Measurements from ENCODE around the gene NRCAM.
A peak's percentile ranks its signal among the peaks of the same experiment; 100 is the strongest.

The NRCAM gene

DNA sequence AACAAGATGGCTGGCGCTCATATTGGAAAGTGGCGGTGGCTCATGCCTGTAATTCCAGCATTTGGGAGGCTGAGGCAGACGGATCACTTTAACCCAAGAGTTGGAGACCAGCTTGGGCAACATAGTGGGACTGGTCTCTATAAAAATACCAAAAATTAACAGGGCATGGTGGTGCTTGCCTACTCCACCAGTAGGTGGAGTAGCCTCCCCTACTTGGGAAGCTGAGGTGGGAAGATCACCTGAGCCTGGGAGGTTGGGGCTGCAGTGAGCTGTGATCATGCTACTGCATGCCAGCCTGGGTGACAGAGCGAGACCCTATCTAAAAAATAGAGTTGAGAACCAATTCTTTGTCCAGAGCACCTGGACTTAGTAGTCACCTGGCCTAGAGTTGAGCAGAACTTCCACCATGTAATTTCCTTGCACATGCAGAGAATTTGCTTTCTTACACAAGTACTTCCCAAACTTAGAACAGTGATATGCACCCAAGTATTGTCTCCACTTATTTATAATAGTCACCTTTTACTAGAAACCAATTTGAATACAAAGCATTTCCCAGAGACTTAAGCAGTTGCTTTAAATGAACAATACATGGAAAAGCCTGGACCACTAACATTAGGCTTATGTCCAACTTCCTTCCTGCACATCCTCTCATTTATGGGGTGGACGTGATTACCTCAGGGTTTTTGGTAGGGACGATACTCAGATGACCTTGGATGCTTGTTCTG is 342.0 kb downstream of the NRCAM start:
- DNase-seq, result peak; percentile 62

DNA sequence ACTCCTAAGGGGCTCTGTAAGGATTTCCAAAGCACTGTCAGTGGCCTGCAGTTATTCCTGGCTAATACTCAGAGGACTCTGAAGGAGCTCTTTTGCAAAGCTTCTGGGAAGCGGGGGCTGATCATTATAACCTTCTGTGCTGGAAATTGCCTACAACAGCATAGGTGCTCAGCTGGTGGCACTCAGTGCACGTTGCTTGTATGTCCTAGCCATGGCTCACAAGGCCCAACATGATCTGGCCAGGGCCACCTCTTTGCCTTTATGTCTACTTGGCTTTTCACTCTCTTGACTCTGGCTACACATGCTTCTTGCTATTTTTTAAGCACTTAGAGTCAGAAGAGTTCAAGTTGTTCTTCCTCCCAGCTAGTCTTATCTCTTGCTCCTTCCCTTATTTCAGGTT is 343.6 kb downstream of the NRCAM start:
- DNase-seq, result no peak

DNA sequence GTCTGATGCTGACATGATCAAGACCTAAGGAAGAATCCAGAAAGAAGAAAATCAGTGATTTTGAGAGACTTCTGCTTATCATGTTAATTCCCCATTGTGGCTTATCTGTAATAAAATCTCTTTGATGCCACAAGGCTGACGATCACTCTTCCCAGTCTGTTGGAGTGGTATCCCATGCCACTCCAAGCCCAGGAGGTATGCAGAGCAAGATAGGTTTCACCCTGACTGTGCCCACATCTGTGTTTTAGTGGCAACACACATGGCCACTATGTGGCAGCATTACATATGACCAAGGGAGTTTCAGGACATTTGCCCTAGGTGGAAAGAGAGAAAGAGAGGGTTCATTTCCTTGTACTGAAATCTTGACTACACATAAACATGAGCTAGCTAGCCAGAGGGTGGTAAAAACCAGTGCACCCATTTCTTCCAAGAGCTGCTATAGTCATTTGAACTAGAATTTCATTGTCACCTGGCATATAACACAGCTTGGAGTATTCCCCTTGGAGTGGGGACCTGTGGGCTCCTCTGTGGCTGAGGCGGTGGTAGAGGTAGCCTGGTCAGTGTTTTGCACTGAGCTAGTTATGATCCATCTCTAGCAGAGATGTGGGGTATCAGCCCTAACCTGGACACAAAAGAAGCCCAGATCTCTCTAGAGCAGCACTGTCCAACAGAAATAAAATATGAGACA is 346.9 kb downstream of the NRCAM start:
- peak; percentile 24 for DNase-seq

DNA sequence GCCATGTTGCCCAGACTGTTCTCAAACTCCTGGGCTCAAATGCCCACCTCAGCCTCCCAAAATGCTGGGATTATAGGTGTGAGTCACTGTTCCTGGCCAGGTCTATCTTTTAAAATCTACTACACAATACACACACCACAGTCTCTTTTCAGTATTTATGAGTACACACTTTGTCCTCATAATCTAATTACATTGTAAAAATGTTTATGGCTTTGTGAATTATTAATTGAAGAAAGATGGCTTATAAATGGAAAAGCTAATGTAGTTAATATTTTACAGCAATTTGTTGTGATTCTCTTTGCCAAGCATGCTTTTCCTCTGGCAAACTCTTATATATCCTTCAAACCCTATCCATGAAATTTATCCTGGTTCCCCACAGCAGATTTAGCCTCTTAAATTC is 348.1 kb downstream of the NRCAM start:
- no peak for DNase-seq

DNA sequence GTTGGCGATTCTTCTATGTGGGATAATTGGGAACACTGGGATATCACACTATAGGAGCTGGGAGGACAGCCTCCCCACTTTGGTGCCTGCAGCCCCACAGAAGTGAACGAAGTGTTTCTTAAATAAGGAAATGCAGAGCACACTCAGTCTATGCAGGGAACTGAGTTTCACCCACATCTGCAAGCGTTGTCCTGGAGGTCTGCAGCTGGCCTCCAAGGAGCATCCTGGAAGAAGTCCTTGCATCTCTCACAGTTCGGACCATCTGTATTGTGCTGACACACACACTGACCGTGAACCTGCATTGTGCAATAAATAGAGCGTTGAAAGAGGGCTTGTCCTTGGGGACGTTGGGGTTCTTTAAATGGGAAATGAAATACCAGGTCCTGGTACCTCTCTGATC is 351.9 kb downstream of the NRCAM start:
- no peak for DNase-seq

DNA sequence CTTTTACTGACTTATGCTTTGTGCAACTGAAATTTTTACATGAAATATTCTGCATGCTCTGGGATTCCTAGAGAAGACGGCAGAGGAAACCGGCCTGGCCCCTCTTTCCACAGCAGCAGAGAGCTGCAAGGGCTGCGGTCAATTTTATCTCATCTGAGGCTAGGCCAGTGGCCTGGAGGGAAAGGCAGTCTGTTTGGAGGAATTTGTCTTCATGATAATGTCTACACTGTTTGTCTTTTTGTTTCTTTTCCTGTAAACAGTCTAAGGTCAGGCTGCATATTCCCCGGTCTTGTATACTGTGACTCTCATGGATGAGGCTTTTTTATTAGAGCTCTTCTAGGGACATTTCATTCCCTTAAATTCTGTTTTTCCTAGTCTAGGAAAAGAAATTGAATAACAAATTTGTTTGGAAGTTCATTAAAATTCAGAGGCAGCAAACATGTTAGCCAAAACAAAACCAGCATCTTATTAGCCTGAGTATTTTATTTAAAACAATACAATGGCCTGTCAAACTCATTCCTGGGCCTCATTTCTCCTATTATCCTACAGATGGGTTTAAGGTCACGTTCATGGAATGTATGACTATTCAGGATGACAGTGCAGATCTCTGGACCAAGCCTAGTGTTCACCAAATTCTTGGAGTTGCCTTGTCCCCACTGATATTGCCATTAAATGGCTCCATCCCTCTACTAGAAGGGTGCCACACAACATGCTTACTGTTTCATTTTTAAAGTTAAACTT is 352.5 kb downstream of the NRCAM start:
- DNase-seq, result no peak

DNA sequence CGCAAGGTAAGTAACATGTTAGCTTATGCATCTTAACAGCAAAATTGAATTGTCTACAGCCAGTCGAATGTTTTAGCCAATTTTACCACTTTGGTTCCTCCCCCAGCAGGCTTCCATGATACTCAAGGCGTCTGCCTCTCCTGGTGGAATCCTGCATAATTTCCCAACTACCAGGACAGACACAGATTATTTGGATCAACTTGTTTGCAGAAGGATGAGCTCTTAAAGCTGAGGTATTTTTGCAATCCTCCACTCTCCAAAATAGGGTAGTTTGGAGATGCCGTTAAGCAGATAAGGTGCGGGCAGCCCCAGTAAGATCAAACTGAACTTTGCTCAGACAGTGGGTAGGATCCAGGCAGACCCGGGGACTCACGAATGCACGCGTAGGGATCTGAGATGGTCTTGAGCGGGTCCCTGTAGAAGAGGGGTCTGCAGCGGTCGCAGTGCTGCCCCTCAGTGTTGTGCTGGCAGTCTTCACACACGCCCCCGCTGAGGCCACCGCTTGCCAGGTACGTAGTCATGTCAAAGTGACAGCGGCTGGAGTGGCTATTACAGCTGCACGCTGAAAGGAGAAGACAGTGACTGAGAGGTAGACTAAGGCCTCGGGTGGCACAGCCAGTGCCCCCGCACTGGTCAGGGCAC is 353.4 kb downstream of the NRCAM start:
- no peak for DNase-seq

DNA sequence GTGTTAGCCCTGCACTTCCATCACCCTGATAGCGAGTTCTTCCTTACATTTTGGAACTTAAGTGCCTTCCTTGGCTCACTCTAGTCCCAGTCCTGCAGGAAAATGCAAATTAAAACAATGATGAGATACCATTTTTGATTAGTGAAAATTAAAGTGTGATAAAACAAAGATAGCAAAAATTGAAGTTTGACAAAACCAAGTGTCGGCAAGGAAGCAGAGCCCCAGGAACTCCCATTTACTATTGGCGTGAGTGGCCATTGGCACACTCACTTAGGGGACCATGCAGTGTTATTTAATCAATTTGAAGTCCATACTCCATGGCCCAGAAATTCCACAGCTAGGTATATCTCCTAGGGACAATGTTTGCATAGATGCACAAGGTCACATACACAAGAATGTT is 354.5 kb downstream of the NRCAM start:
- DNase-seq, result no peak

DNA sequence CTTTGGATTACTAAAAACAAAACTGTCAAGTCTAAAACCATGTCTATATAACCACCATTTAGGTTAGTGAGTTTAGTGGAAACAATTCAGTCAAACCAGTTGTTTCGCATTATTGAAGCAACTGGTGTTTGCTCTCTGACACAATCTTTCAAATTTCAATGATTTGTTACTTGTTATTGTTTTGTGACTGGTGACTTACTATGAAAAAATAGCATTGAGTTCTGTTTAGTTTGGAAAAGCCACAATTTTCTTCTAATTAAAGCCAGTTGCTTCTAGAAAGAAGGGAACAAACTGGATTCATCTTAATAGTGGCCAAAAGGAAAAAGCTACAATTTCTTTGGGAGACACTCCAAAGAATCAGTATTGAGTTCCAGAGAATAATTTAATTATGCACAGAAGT is 356.5 kb downstream of the NRCAM start:
- no peak for DNase-seq

DNA sequence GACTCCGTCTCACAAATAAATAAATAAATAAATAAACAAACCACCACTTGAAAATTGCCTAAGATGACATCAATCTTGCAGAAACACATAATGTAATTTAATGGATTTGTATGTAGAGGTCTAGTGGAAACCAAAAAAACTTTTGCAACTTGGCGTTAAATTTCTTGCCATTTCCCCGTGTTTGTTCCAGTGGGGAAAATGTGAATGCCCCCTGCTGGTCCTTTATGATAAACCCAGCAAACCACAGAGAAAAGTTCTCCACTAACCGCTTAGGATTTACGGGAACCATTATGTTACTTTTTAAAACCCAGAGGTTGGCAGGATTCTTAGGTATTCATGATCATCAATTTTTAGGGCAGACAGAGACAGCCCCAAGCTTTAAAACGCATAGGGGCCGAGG is 358.5 kb downstream of the NRCAM start:
- no peak for DNase-seq

Data from NCI-H146 (cell line).